ENCODE data around the gene SASH3.

- TF ChIP-seq CTCF (IDR thresholded peaks at IDR 0.05; ENCODE audit: insufficient read depth, low read length, poor library complexity, severe bottlenecking) (no peak), EZH2phosphoT487 (conservative IDR thresholded peaks at IDR 0.05; ENCODE audit: low read length) (no peak)
Measured at GRCh38 chrX:129831091-129831885, 51.5 kb downstream of the SASH3 start.
